ENCODE results near the gene ZSCAN5C.
"Not testable (repeated sequence)": the region's sequence is repeated elsewhere in the genome, so short reads cannot be mapped to it uniquely, and the experiment has no call there.

Gene ZSCAN5C

GRCh38 chr19:56223481-56223880, 21.4 kb downstream of the ZSCAN5C start:
- Histone ChIP-seq H3K79me2 (ENCODE audit: insufficient read depth, low read length) (no peaks in the 10 kb centered on the region), H3K9me2 (ENCODE audit: low read depth, low read length) (no peaks in the 10 kb centered on the region)
- TF ChIP-seq EZH2 (IDR thresholded peaks at IDR 0.05; ENCODE audit: borderline replicate concordance, low read length) (no peak), CTCF (IDR thresholded peaks at IDR 0.05; ENCODE audit: low read length) (no peak)

GRCh38 chr19:56245121-56245740, 43.2 kb downstream of the ZSCAN5C start:
- H4K20me1 ChIP-seq (ENCODE audit: insufficient read depth, low read length): no peaks in the 10 kb centered on the region
- H3K27ac ChIP-seq (ENCODE audit: low read depth, low read length, poor library complexity, severe bottlenecking): no peak overlapping the region
- no peaks in the 10 kb centered on the region for H3K9me3 ChIP-seq (ENCODE audit: low read length)
- no peaks in the 10 kb centered on the region for H3K4me1 ChIP-seq (ENCODE audit: insufficient read depth, low read length, severe bottlenecking)
- H3F3A ChIP-seq (ENCODE audit: insufficient read depth, low read length): no peaks in the 10 kb centered on the region
- no peak overlapping the region for H2AFZ ChIP-seq (ENCODE audit: low read length)
- no peaks in the 10 kb centered on the region for H3K79me2 ChIP-seq (ENCODE audit: insufficient read depth, low read length)
- H3K4me3 ChIP-seq (ENCODE audit: low read depth, low read length, poor library complexity, severe bottlenecking): no peak overlapping the region
- TF ChIP-seq CTCF (IDR thresholded peaks at IDR 0.05; ENCODE audit: low read length) (no peak), EZH2 (IDR thresholded peaks at IDR 0.05; ENCODE audit: borderline replicate concordance, low read length) (no peak)
- H3K27me3 ChIP-seq (ENCODE audit: insufficient read depth, low read length): no peaks in the 10 kb centered on the region
- no peak overlapping the region for H3K4me2 ChIP-seq (ENCODE audit: low read length)
- H3K9me2 ChIP-seq (ENCODE audit: low read depth, low read length): no peaks in the 10 kb centered on the region
- H3K36me3 ChIP-seq (ENCODE audit: insufficient read depth, low read length): no peaks in the 10 kb centered on the region
- H3K9ac ChIP-seq (ENCODE audit: low read length): no peak overlapping the region

More at GRCh38 chr19:56223481-56223880, 21.4 kb downstream of the ZSCAN5C start:
- no peaks in the 10 kb centered on the region for H3K27me3 ChIP-seq (ENCODE audit: insufficient read depth, low read length)
- no peaks in the 10 kb centered on the region for H3K9me3 ChIP-seq (ENCODE audit: low read length)
- H4K20me1 ChIP-seq (ENCODE audit: insufficient read depth, low read length): no peaks in the 10 kb centered on the region
- no peak overlapping the region for H3K4me3 ChIP-seq (ENCODE audit: low read depth, low read length, poor library complexity, severe bottlenecking)
- no peaks in the 10 kb centered on the region for H3K36me3 ChIP-seq (ENCODE audit: insufficient read depth, low read length)
- no peak overlapping the region for H3K9ac ChIP-seq (ENCODE audit: low read length)
- H3K4me1 ChIP-seq (ENCODE audit: insufficient read depth, low read length, severe bottlenecking): no peaks in the 10 kb centered on the region
- no peak overlapping the region for H3K27ac ChIP-seq (ENCODE audit: low read depth, low read length, poor library complexity, severe bottlenecking)
- no peak overlapping the region for H3K4me2 ChIP-seq (ENCODE audit: low read length)
- no peak overlapping the region for H2AFZ ChIP-seq (ENCODE audit: low read length)
- no peaks in the 10 kb centered on the region for H3F3A ChIP-seq (ENCODE audit: insufficient read depth, low read length)

GRCh38 chr19:56245764-56246163, 43.7 kb downstream of the ZSCAN5C start:
- H3K9me3 ChIP-seq (ENCODE audit: low read length); H3K27ac ChIP-seq (ENCODE audit: low read depth, low read length, poor library complexity, severe bottlenecking); H3K27me3 ChIP-seq (ENCODE audit: insufficient read depth, low read length); H3K36me3 ChIP-seq (ENCODE audit: insufficient read depth, low read length); H3K9me2 ChIP-seq (ENCODE audit: low read depth, low read length); H3K4me3 ChIP-seq (ENCODE audit: low read depth, low read length, poor library complexity, severe bottlenecking); H3K9ac ChIP-seq (ENCODE audit: low read length); H3K79me2 ChIP-seq (ENCODE audit: insufficient read depth, low read length); H3K4me1 ChIP-seq (ENCODE audit: insufficient read depth, low read length, severe bottlenecking); H3F3A ChIP-seq (ENCODE audit: insufficient read depth, low read length); H3K4me2 ChIP-seq (ENCODE audit: low read length); H2AFZ ChIP-seq (ENCODE audit: low read length); H4K20me1 ChIP-seq (ENCODE audit: insufficient read depth, low read length): not testable (repeated sequence)
- TF ChIP-seq CTCF (IDR thresholded peaks at IDR 0.05; ENCODE audit: low read length): peak; percentile 35

GRCh38 chr19:56248736-56249338, 46.8 kb downstream of the ZSCAN5C start:
- H3F3A ChIP-seq (ENCODE audit: insufficient read depth, low read length); H3K27ac ChIP-seq (ENCODE audit: low read depth, low read length, poor library complexity, severe bottlenecking); H3K4me3 ChIP-seq (ENCODE audit: low read depth, low read length, poor library complexity, severe bottlenecking); H3K4me1 ChIP-seq (ENCODE audit: insufficient read depth, low read length, severe bottlenecking); H2AFZ ChIP-seq (ENCODE audit: low read length); H3K9me3 ChIP-seq (ENCODE audit: low read length); H3K36me3 ChIP-seq (ENCODE audit: insufficient read depth, low read length); H4K20me1 ChIP-seq (ENCODE audit: insufficient read depth, low read length); H3K9ac ChIP-seq (ENCODE audit: low read length); H3K4me2 ChIP-seq (ENCODE audit: low read length); H3K79me2 ChIP-seq (ENCODE audit: insufficient read depth, low read length); H3K27me3 ChIP-seq (ENCODE audit: insufficient read depth, low read length); H3K9me2 ChIP-seq (ENCODE audit: low read depth, low read length): not testable (repeated sequence)
